ENCODE data around the gene LRRN2. TPM values are rescaled to one million over a fixed set of nuclear protein-coding genes. Genes with fewer than 3 reads are reported as not detected.

LRRN2 gene
- total RNA-seq, 1 donor from 2014 or later: 4.9 TPM

DNA sequence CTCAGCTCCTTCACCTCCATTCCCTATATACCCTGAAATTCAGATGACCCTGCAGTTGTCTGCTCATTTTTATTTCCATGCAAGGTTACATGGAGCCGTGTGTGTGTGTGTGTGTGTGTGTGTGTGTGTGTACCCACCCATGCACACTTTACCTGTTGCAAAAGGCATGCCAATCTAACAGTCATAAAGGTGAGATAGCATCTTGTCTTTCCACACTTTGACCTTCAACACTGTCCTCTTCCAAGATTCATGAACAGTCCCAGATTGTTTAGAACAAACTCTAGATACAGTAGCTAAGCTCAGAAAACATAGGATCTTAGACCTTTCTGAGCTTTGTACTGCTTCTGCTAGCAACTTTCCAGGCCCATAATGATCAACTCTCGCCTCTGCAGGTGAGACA, 9.5 kb downstream of the LRRN2 start:
- peaks cover 2% of the 10 kb centered on the region for H3K9me3 ChIP-seq (ENCODE audit: insufficient read depth, low read depth, low read length)
- Mint-ChIP-seq H3K4me3 (ENCODE audit: unreplicated experiment) (no peak overlapping the region), H3K27ac (ENCODE audit: unreplicated experiment) (no peak overlapping the region), H3K27me3 (ENCODE audit: low read depth, unreplicated experiment) (peaks cover 44% of the 10 kb centered on the region), H3K9me3 (ENCODE audit: unreplicated experiment) (peaks cover 3% of the 10 kb centered on the region), H3K36me3 (ENCODE audit: low read depth, unreplicated experiment) (peaks cover 4% of the 10 kb centered on the region), H3K4me1 (ENCODE audit: low read depth, unreplicated experiment) (peaks cover 11% of the 10 kb centered on the region)
- no peaks in the 10 kb centered on the region for H3K4me1 ChIP-seq (ENCODE audit: insufficient read depth, low read length)
- FAIRE-seq: no peak
- H3K4me2 ChIP-seq (ENCODE audit: low read length): no peak overlapping the region
- DNase-seq (ENCODE audit: low read depth): no peak
- H3K36me3 ChIP-seq (ENCODE audit: insufficient read depth, low read length): no peaks in the 10 kb centered on the region
- H3K27ac ChIP-seq (ENCODE audit: low read depth, low read length): no peak overlapping the region
- no peak for TF ChIP-seq EZH2 (IDR thresholded peaks at IDR 0.05; ENCODE audit: insufficient read depth, low read length)
- TF ChIP-seq, protein P1, sequence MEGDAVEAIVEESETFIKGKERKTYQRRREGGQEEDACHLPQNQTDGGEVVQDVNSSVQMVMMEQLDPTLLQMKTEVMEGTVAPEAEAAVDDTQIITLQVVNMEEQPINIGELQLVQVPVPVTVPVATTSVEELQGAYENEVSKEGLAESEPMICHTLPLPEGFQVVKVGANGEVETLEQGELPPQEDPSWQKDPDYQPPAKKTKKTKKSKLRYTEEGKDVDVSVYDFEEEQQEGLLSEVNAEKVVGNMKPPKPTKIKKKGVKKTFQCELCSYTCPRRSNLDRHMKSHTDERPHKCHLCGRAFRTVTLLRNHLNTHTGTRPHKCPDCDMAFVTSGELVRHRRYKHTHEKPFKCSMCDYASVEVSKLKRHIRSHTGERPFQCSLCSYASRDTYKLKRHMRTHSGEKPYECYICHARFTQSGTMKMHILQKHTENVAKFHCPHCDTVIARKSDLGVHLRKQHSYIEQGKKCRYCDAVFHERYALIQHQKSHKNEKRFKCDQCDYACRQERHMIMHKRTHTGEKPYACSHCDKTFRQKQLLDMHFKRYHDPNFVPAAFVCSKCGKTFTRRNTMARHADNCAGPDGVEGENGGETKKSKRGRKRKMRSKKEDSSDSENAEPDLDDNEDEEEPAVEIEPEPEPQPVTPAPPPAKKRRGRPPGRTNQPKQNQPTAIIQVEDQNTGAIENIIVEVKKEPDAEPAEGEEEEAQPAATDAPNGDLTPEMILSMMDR (IDR thresholded peaks at IDR 0.05; ENCODE audit: insufficient read depth, low read depth, low read length): no peak
- H3K4me3 ChIP-seq (ENCODE audit: insufficient read depth, low read depth, low read length): no peak overlapping the region
- no peaks in the 10 kb centered on the region for H3K79me2 ChIP-seq (ENCODE audit: insufficient read depth, low read length)
- no peaks in the 10 kb centered on the region for H4K20me1 ChIP-seq (ENCODE audit: insufficient read depth, low read length)
- no peak overlapping the region for H3K9ac ChIP-seq (ENCODE audit: low read length)
- H2AFZ ChIP-seq (ENCODE audit: low read depth, low read length): no peak overlapping the region
- peaks cover 21% of the 10 kb centered on the region for H3K27me3 ChIP-seq (ENCODE audit: insufficient read depth, low read length)

DNA sequence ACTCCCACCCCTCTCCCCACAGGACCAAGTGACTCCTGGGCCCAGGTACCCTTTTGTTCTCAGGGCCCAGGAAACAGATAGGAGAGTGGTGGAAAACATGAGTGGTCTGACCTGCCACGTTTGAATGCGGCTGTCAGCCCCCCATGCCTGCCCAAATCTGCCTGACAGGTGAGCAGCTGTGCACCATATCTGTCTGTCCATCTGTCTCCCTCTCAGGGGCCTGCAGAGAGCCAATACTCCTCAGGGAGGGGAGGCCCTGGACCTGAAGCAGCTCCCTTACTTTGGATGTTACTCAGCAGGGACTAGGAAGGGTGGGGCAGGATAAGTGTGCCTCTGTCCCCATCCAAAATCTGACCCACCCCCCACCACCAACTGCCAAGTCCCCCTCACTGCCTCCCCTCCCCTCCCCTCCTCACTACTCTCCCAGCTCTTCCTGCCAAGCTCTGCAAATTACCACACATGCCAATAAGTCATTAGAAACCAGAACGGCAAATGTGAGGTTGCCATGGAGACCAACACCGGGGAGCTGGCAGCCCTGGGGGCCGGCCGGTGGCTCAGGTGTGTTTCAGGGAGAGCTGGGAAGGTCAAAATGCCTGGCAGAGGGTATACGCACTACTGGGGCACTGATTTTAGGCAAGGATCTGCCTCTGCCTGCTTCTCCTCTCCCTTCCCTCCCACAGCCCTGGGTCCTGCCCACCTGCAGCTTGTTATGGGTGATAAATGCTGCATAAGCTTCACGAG, 11.5 kb downstream of the LRRN2 start:
- no peak overlapping the region for H3K4me2 ChIP-seq (ENCODE audit: low read length)
- no peaks in the 10 kb centered on the region for H4K20me1 ChIP-seq (ENCODE audit: insufficient read depth, low read length)
- no peak overlapping the region for H3K27ac Mint-ChIP-seq (ENCODE audit: unreplicated experiment)
- peaks cover 13% of the 10 kb centered on the region for H3K27me3 ChIP-seq (ENCODE audit: insufficient read depth, low read length)
- peaks cover 2% of the 10 kb centered on the region for H3K9me3 ChIP-seq (ENCODE audit: insufficient read depth, low read depth, low read length)
- no peak overlapping the region for H3K4me3 Mint-ChIP-seq (ENCODE audit: unreplicated experiment)
- H3K36me3 Mint-ChIP-seq (ENCODE audit: low read depth, unreplicated experiment): peaks cover 4% of the 10 kb centered on the region
- FAIRE-seq (no peak), DNase-seq (ENCODE audit: low read depth) (no peak)
- no peaks in the 10 kb centered on the region for H3K79me2 ChIP-seq (ENCODE audit: insufficient read depth, low read length)
- no peak overlapping the region for H3K4me3 ChIP-seq (ENCODE audit: insufficient read depth, low read depth, low read length)
- no peak for TF ChIP-seq EZH2 (IDR thresholded peaks at IDR 0.05; ENCODE audit: insufficient read depth, low read length)
- TF ChIP-seq, protein P1 (IDR thresholded peaks at IDR 0.05; ENCODE audit: insufficient read depth, low read depth, low read length): no peak
- H3K27ac ChIP-seq (ENCODE audit: low read depth, low read length): no peak overlapping the region
- H3K9me3 Mint-ChIP-seq (ENCODE audit: unreplicated experiment): peaks cover 3% of the 10 kb centered on the region
- H3K27me3 Mint-ChIP-seq (ENCODE audit: low read depth, unreplicated experiment): peaks cover 32% of the 10 kb centered on the region
- H2AFZ ChIP-seq (ENCODE audit: low read depth, low read length): no peak overlapping the region
- no peak overlapping the region for H3K9ac ChIP-seq (ENCODE audit: low read length)
- peaks cover 6% of the 10 kb centered on the region for H3K4me1 Mint-ChIP-seq (ENCODE audit: low read depth, unreplicated experiment)
- no peaks in the 10 kb centered on the region for H3K36me3 ChIP-seq (ENCODE audit: insufficient read depth, low read length)
- peaks cover 6% of the 10 kb centered on the region for H3K4me1 ChIP-seq (ENCODE audit: insufficient read depth, low read length)

DNA sequence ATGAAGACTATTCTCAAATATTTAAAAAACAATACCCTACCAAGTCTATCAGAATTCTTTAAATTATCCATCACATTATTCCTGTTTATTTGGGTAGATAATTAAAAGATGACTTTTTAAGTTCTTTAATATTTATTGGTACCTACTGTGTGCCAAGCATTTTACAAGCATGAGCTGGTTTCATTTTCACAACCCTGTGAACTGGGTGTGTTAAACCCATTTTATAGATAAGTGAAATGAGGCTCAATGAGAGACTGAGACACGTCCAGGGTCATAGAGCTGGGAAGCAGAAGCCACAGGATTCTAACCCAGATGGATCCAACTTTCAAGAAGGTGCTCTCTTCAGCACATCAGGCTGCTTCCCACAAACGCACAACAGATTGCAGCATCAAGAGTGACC, 12.3 kb downstream of the LRRN2 start:
- H3K9me3 Mint-ChIP-seq (ENCODE audit: unreplicated experiment): no peaks in the 10 kb centered on the region
- H3K27ac Mint-ChIP-seq (ENCODE audit: unreplicated experiment): no peak overlapping the region
- DNase-seq (ENCODE audit: low read depth): no peak
- H3K36me3 ChIP-seq (ENCODE audit: insufficient read depth, low read length): no peaks in the 10 kb centered on the region
- H3K4me2 ChIP-seq (ENCODE audit: low read length): no peak overlapping the region
- no peak for TF ChIP-seq EZH2 (IDR thresholded peaks at IDR 0.05; ENCODE audit: insufficient read depth, low read length)
- TF ChIP-seq, protein P1 (IDR thresholded peaks at IDR 0.05; ENCODE audit: insufficient read depth, low read depth, low read length): no peak
- no peak overlapping the region for H3K27ac ChIP-seq (ENCODE audit: low read depth, low read length)
- peaks cover 6% of the 10 kb centered on the region for H3K4me1 ChIP-seq (ENCODE audit: insufficient read depth, low read length)
- H3K27me3 Mint-ChIP-seq (ENCODE audit: low read depth, unreplicated experiment): peaks cover 25% of the 10 kb centered on the region
- H2AFZ ChIP-seq (ENCODE audit: low read depth, low read length): no peak overlapping the region
- FAIRE-seq: no peak
- no peak overlapping the region for H3K9ac ChIP-seq (ENCODE audit: low read length)
- no peaks in the 10 kb centered on the region for H3K79me2 ChIP-seq (ENCODE audit: insufficient read depth, low read length)
- H3K36me3 Mint-ChIP-seq (ENCODE audit: low read depth, unreplicated experiment): peaks cover 2% of the 10 kb centered on the region
- no peak overlapping the region for H3K4me3 ChIP-seq (ENCODE audit: insufficient read depth, low read depth, low read length)
- H3K4me1 Mint-ChIP-seq (ENCODE audit: low read depth, unreplicated experiment): no peaks in the 10 kb centered on the region
- no peaks in the 10 kb centered on the region for H4K20me1 ChIP-seq (ENCODE audit: insufficient read depth, low read length)
- no peak overlapping the region for H3K4me3 Mint-ChIP-seq (ENCODE audit: unreplicated experiment)
- H3K27me3 ChIP-seq (ENCODE audit: insufficient read depth, low read length): peaks cover 12% of the 10 kb centered on the region
- H3K9me3 ChIP-seq (ENCODE audit: insufficient read depth, low read depth, low read length): peaks cover 2% of the 10 kb centered on the region

Measured in astrocyte (in vitro differentiated cells and primary cell).